Endothelial cell of umbilical vein (primary cell): ENCODE data around the gene AGR2. TPM values are rescaled to one million over a fixed set of nuclear protein-coding genes. Genes with fewer than 3 reads are reported as not detected.

Experiments used
- BruUV-seq: library from RNA; stranded (reverse); fragments of 400-500 nt; replicated peaks from 2 replicates; lab custom pipeline; 2021; lab: Mats Ljungman, UMichigan
- CTCF ChIA-PET: fragments of 300-600, 350-600 bp; sonication (Branson Sonifier 250); formaldehyde crosslinking; loops from one replicate; lab custom pipeline; 2021; ENCODE audit warnings: antibody characterized with exemption, inconsistent platforms; lab: Charles Lee
- POLR2A ChIA-PET: fragments of 300-600, 350-600 bp; sonication (Branson Sonifier 250); formaldehyde crosslinking; loops from one replicate; lab custom pipeline; 2021; ENCODE audit warnings: antibody characterized with exemption, inconsistent platforms; lab: Charles Lee
- DNase-seq: peaks from one replicate; pipeline ENCODE4 v3.0.0-alpha.2; 2011; ENCODE audit warnings: low read depth, low spot score
- FAIRE-seq: peaks from 2 replicates; lab custom pipeline; 2011; peaks lifted over from hg19 to GRCh38; lab: Jason Lieb, UNC
- H2AFZ ChIP-seq: 2 replicates; pipeline ENCODE4 v1.6.0; 2012; ENCODE audit warnings: low read depth, low read length, control low read depth, inconsistent platforms
- H3K27ac ChIP-seq: 2 replicates; pipeline ENCODE4 v1.5.1; 2011; ENCODE audit warnings: low read depth, mild to moderate bottlenecking, control low read depth, low read length, moderate library complexity; ENCODE audit not compliant: insufficient read depth
- H3K27me3 ChIP-seq, 2 experiments: 2 replicates each; pipeline versions ENCODE4 v1.6.0 to v1.6.1; 2011; ENCODE audit warnings: low read length in 2 of 2, mixed read lengths in 1 of 2; ENCODE audit not compliant: control insufficient read depth in 2 of 2, insufficient read depth in 2 of 2
- H3K36me3 ChIP-seq, 2 experiments: 2 replicates in 1 of 2; 3 replicates in 1 of 2; pipeline ENCODE4 v1.5.1; 2011; ENCODE audit warnings: low read length in 2 of 2, mild to moderate bottlenecking in 1 of 2, moderate library complexity in 1 of 2; ENCODE audit not compliant: control insufficient read depth in 2 of 2, insufficient read depth in 2 of 2; ENCODE audit errors: extremely low read depth in 1 of 2
- H3K4me1 ChIP-seq: 3 replicates; pipeline ENCODE4 v1.5.1; 2011; ENCODE audit warnings: mild to moderate bottlenecking, low read length; ENCODE audit not compliant: control insufficient read depth, insufficient read depth; ENCODE audit errors: extremely low read depth
- H3K4me2 ChIP-seq: 2 replicates; pipeline ENCODE4 v1.6.1; 2011; ENCODE audit warnings: low read length, control low read depth, mixed read lengths; ENCODE audit not compliant: insufficient read depth
- H3K4me3 ChIP-seq, 3 experiments: fragments of 200-600 bp in 1 of 3; sonication (generic), shearing (Covaris generic) in 1 of 3; replicated peaks in 1 of 3; 2 replicates each; pipeline ENCODE4 v1.5.1; 2011 to 2016; ENCODE audit warnings: control low read depth in 3 of 3, low read length in 3 of 3, mild to moderate bottlenecking in 2 of 3, inconsistent platforms in 1 of 3, low read depth in 1 of 3, moderate library complexity in 1 of 3; ENCODE audit not compliant: insufficient read depth in 1 of 3
- H3K79me2 ChIP-seq: 2 replicates; pipeline ENCODE4 v1.6.0; 2012; ENCODE audit warnings: low read length, inconsistent platforms; ENCODE audit not compliant: control insufficient read depth, insufficient read depth
- H3K9ac ChIP-seq: replicated peaks from 2 replicates; pipeline ENCODE3; 2011; ENCODE audit warnings: low read length, control low read depth; ENCODE audit not compliant: insufficient read depth; ENCODE audit errors: extremely low read depth
- H3K9me1 ChIP-seq: replicated peaks from 3 replicates; pipeline ENCODE4 v1.6.0; 2011; ENCODE audit warnings: mild to moderate bottlenecking, low read length; ENCODE audit not compliant: control insufficient read depth, insufficient read depth; ENCODE audit errors: extremely low read depth
- H3K9me3 ChIP-seq: replicated peaks from 2 replicates; pipeline ENCODE4 v1.5.1; 2012; ENCODE audit warnings: low read length, inconsistent platforms; ENCODE audit not compliant: control insufficient read depth, insufficient read depth
- H4K20me1 ChIP-seq: replicated peaks from 2 replicates; pipeline ENCODE3; 2011; ENCODE audit warnings: mild to moderate bottlenecking, low read length; ENCODE audit not compliant: control insufficient read depth, insufficient read depth; ENCODE audit errors: extremely low read depth
- CTCF ChIP-seq, 2 donors: IDR thresholded peaks; 1 replicate in 1 of 2; 2 replicates in 1 of 2; pipeline ENCODE4 v1.5.1; 2011; ENCODE audit warnings: low read length in 2 of 2, mild to moderate bottlenecking in 2 of 2, moderate library complexity in 2 of 2, control low read depth in 1 of 2, inconsistent platforms in 1 of 2, low read depth in 1 of 2; ENCODE audit not compliant: insufficient read depth in 1 of 2; ENCODE audit errors: extremely low read depth in 1 of 2
- EZH2 ChIP-seq: IDR thresholded peaks from 2 replicates; pipeline ENCODE4 v1.6.1; 2012; ENCODE audit warnings: borderline replicate concordance, low read depth, mild to moderate bottlenecking, moderate library complexity, low read length, inconsistent platforms; ENCODE audit not compliant: severe bottlenecking
- FOS ChIP-seq: IDR thresholded peaks from 2 replicates; pipeline ENCODE4 v1.6.1; 2011; ENCODE audit warnings: mild to moderate bottlenecking, low read length, moderate library complexity, borderline replicate concordance; ENCODE audit not compliant: insufficient read depth
- GATA2 ChIP-seq: IDR thresholded peaks from 2 replicates; pipeline ENCODE4 v1.7.0; 2011; ENCODE audit warnings: low read depth, mild to moderate bottlenecking, moderate library complexity, mixed read lengths, low read length; ENCODE audit not compliant: insufficient read length, insufficient read depth
- JUN ChIP-seq: IDR thresholded peaks from 2 replicates; pipeline ENCODE4 v1.6.1; 2011; ENCODE audit warnings: borderline replicate concordance, low read depth; ENCODE audit not compliant: insufficient read length, insufficient read depth
- MYC ChIP-seq: IDR thresholded peaks from one replicate; pipeline ENCODE4 v1.6.1; 2011; ENCODE audit warnings: mild to moderate bottlenecking, low read depth, low read length
- POLR2A ChIP-seq: IDR thresholded peaks from 2 replicates; pipeline ENCODE4 v1.6.1; 2012; ENCODE audit warnings: low read depth, mild to moderate bottlenecking, control low read depth, low read length
- POLR2AphosphoS5 ChIP-seq: IDR thresholded peaks from 2 replicates; pipeline ENCODE4 v1.6.1; 2012; ENCODE audit warnings: low read depth, mild to moderate bottlenecking, control low read depth, low read length, moderate library complexity; ENCODE audit not compliant: insufficient read depth
- dilution Hi-C: fragments of 300-500 bp; cut with MboI; formaldehyde crosslinking; loops from one replicate; pipeline ENCODE4 v1.15.0; 2019; ENCODE audit warnings: low sequenced_read_pairs; ENCODE audit not compliant: extremely low pct_ligation_motif_present
- intact Hi-C: fragments of 100-400 bp; cut with micrococcal nuclease; formaldehyde crosslinking; loops from one replicate; pipeline ENCODE4 v1.10.0; 2022
- polyA plus RNA-seq, 4 experiments: library from polyadenylated mRNA; depleted of rRNA in 3 of 4; stranded (reverse) in 3 of 4; unstranded in 1 of 4; fragments of >200 nt; gene quantifications; 2 replicates each; pipeline versions ENCODE4 v1.2.1 to v1.2.3, GENCODE V29; 2011 to 2012; ENCODE audit warnings: missing spikeins in 1 of 4
- total RNA-seq: library from RNA; stranded (reverse); gene quantifications from 2 replicates; pipeline ENCODE4 v1.2.3, GENCODE V29; 2021
- TF ChIP-seq, protein P1 (sequence below): IDR thresholded peaks from 2 replicates; pipeline ENCODE4 v1.6.1; 2011; ENCODE audit not compliant: insufficient read depth, insufficient read length

The AGR2 gene
- total and polyA plus RNA-seq, 2 donors (not counting 3 experiments of a cell fraction or from before 2014, with no cell fraction given) = not detected

DNA sequence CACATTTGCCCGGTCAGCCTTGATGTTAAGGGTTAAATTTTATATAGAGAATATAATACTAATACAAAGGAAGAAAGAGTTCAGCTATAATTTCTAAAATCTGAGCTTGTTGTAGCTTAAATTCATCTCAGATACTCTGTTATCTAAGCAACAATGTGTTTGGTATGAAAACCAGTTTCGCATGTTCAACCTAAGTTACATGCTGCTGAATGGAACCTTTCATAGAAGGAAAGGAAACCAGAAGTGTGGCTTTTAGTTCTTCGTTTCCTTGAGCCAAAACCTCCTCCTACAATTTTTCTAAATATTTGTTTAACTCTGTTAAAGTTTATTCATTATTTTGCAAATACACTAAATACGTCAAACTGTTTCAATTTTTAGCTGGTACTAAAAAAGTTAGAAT, 18.5 kb downstream of the AGR2 start:
- no TSS peak for BruUV-seq
- FAIRE-seq = no peak

More for the DNA sequence above, 18.5 kb downstream of the AGR2 start:
- Histone ChIP-seq H3K36me3 (no peaks in the 10 kb centered on the region), H3K4me1 (no peaks in the 10 kb centered on the region), H3K4me2 (no peak overlapping the region), H3K27me3 (no peaks in the 10 kb centered on the region), H3K9me3 (no peaks in the 10 kb centered on the region), H2AFZ (no peak overlapping the region), H4K20me1 (no peaks in the 10 kb centered on the region), H3K4me3 (no peak overlapping the region), H3K9ac (no peak overlapping the region), H3K79me2 (no peaks in the 10 kb centered on the region), H3K9me1 (no peaks in the 10 kb centered on the region), H3K27ac (no peak overlapping the region)
- ChIA-PET POLR2A (no interaction called here), CTCF (interaction anchor here (0.9 to 1.5 kb wide), 2 partner anchors 15 to 30 kb away, joined by 3 to 7 read pairs; no protein-coding TSS in a partner anchor)
- no peak for TF ChIP-seq POLR2A
- no peak for TF ChIP-seq JUN
- no peak for TF ChIP-seq POLR2AphosphoS5
- TF ChIP-seq, protein P1, sequence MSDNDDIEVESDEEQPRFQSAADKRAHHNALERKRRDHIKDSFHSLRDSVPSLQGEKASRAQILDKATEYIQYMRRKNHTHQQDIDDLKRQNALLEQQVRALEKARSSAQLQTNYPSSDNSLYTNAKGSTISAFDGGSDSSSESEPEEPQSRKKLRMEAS = no peak
- no peak for TF ChIP-seq CTCF (IDR thresholded peaks at IDR 0.05; ENCODE audit: extremely low read depth in 1 of 2, insufficient read depth in 1 of 2, low read depth in 1 of 2, low read length in 2 of 2)
- TF ChIP-seq MYC = no peak
- no peak for TF ChIP-seq EZH2
- no peak for TF ChIP-seq FOS
- no peak for TF ChIP-seq GATA2
- dilution Hi-C loops = no loop called here
- intact Hi-C loops = no loop called here
- no peak for DNase-seq
